NCI-H1417 (cell line): ENCODE data around the gene KIR2DL1.
"Not testable (repeated sequence)": the region's sequence is repeated elsewhere in the genome, so short reads cannot be mapped to it uniquely, and the experiment has no call there.

Experiments used
- DNase-seq, 3 experiments: peaks; one replicate each; lab custom pipeline; 2025; lab: John Stamatoyannopoulos, UW

Gene KIR2DL1

DNA sequence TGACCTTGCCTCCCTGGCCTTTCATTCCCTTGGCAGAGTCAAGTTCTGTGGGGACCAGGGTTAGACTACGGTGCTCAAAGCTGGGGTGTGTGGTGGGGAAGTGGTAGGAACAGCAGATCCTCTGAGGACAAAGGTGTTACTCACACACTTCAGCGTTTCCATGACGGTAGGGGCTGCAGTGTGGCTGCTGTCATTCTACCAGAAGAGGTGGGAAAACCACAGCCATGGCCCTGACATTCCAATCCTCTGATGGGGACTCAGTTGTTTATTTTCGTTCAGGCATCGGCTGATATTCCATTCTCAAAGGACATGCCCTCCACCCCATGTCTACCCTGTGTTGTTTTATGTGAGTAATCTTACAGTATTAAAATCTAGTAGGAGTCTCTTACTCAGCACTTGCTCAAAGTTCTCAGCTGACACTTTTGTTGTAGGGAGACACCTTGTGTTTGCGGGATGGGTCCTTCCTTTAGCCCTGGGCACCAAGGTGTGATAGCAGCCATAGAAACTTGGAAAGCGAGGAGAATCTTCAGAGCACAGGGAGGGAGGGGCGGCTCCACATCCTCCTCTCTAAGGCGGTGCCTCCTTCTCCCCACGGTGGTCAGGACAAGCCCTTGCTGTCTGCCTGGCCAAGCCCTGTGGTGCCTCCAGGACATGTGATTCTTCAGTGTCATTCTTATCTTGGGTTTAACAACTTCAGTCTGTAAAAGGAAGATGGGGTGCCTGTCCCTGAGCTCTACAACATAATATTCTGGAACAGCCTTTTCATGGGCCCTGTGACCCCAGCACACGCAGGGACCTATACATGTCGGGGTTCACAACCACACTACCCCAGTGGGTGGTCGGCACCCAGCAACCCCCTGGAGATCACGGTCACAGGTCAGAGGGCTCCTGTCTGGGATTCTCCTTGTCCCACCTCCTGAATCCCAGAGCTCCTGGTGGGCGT is 1.7 kb downstream of the KIR2DL1 start:
- not testable (repeated sequence) for DNase-seq

DNA sequence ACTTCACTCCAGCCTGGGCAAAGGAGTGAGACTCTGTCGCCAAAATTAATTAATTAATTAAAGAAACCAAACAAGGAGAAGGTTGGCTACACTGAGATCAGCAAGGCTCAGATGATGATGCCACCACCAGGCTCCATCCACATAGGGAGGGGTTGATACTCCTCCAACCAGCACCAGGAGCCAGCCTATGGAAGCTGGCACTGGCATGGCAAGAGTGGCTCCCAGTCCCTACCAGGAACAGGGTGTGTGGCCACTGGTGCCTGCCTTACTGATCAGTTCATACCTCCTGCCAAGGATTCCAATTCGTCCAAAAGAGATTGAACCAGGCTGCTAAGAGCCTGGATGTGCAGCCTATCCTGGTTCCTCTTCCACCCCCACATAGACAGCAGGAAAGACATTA is 3.1 kb downstream of the KIR2DL1 start:
- DNase-seq: not testable (repeated sequence)

DNA sequence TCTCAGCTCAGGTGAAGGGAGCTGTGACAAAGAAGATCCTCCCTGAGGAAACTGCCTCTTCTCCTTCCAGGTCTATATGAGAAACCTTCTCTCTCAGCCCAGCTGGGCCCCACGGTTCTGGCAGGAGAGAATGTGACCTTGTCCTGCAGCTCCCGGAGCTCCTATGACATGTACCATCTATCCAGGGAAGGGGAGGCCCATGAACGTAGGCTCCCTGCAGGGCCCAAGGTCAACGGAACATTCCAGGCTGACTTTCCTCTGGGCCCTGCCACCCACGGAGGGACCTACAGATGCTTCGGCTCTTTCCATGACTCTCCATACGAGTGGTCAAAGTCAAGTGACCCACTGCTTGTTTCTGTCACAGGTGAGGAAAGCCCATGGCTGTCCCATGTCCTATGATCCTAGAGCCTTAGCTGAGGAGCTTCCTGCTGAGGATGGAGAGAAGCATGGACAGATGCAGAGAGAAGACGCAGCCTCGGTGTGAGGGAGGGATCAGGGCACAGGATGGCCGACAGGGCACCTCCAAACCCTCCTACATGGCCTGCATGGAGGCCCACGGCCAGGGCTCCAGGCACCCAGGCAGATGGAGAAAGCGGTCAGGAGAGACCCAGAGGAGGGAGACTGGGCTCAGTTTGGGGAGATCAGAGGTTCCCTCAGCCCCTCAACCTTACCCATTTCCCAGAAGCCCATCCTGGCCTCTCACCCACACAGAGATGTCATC is 5.7 kb downstream of the KIR2DL1 start:
- not testable (repeated sequence) for DNase-seq

DNA sequence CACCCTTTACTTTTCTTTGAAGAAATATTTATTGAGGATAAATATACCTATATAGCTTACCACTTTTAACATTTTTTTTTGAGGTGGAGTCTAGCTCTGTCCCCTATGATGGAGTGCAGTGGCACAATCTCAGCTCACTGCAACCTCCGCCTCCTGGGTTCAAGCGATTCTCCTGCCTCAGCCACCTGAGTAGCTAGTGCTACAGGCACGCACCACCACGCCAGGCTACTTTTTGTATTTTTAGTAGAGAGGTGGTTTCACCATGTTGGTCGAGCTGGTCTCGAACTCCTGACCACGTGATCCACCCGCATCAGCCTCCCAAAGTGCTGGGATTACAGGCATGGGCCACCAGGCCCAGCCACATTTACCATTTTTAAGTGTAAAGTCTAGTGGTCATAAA is 6.2 kb downstream of the KIR2DL1 start:
- not testable (repeated sequence) for DNase-seq

DNA sequence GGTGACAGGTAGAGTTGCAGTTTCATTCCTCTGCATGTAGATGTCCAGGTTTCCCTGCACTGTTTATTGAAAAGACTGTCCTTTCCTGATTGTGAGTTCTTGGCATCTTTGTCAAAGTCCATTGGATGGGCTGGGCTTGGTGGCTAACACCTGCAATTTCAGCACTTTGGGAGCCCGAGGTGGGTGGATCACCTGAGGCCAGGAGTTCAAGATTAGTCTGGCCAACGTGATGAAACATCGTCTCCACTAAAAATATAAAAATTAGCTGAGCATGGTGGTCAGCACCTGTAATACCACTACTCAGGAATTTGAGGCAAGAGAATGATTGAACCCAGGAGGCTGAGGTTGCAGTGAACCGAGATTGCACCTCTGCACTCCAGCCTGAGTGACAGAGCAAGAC is 8.3 kb downstream of the KIR2DL1 start:
- DNase-seq: not testable (repeated sequence)

DNA sequence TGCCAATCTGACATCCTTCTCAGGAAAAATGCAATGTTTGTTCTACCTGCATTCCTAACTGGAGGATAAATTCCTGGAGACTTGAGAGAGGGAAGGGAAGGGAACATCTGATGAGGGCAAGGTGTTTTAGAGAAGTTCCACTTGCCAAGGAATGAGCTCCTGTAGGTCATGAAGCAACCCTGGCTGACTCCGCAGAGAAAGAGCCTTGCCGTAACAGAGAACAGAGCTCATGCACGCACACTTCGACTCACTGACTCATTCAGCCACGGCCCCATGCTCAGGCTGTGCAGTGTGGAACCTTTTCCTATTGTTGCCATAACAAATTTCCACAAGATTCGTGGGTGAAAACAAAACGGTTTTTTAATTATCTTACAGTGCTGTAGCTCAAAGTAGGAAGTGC is 9.3 kb downstream of the KIR2DL1 start:
- DNase-seq: not testable (repeated sequence)

DNA sequence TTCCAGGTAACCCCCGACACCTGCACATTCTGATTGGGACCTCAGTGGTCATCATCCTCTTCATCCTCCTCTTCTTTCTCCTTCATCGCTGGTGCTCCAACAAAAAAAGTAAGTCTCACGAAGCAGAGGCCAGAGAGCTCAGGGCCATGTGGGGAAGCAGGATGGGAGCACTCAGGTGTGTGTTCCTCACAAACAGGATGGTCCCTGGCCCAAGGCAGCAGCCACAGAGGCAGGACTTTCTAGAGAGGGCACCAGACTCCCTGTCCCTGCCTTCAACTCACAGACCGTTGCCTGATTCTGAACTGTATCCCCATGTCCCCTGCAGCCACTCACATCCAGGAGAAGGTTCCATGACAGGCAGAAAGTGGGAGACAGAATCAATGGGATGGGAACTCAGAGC is 13.3 kb downstream of the KIR2DL1 start:
- not testable (repeated sequence) for DNase-seq

DNA sequence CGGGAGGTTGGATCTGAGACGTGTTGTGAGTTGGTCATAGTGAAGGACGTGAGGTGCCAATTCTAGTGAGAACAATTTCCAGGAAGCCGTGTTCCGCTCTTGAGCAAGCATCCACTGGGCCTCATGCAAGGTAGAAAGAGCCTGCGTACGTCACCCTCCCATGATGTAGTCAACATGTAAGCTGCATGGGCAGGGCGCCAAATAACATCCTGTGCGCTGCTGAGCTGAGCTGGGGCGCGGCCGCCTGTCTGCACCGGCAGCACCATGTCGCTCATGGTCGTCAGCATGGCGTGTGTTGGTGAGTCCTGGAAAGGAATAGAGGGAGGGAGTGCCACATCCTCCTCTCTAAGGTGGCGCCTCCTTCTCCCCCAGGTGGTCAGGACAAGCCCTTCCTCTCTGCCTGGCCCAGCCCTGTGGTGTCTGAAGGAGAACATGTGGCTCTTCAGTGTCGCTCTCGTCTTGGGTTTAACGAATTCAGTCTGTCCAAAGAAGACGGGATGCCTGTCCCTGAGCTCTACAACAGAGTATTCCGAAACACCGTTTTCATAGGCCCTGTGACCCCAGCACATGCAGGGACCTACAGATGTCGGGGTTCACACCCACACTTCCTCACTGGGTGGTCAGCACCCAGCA is 16.6 kb downstream of the KIR2DL1 start:
- not testable (repeated sequence) for DNase-seq

DNA sequence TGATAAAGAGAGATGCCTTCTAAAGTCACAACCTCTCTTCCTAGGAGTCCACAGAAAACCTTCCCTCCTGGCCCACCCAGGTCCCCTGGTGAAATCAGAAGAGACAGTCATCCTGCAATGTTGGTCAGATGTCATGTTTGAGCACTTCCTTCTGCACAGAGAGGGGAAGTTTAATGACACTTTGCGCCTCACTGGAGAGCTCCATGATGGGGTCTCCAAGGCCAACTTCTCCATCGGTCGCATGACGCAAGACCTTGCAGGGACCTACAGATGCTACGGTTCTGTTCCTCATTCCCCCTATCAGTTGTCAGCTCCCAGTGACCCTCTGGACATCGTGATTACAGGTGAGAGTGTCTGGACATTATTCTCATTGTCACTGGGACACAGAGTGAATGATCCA is 18.6 kb downstream of the KIR2DL1 start:
- DNase-seq: not testable (repeated sequence)

DNA sequence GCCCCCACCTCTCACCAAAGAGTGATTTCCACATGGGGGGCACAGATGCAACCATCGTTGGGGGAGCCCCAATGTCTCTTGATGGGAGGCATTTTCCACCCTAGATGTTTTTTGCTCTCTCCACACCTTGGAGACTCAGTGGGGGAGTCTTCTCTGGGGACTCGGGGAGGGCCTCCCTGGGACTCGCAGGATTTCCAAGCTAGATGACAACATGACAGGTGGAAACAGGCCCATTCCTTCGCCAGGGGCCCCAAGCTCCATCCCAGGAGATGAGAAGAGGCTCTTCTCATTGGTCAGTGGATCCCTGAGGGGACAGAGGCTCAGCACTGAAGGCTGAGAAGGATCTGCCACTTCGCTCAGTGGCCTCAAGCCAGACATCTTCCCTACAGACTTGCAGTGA is 21.1 kb downstream of the KIR2DL1 start:
- no peak for DNase-seq

DNA sequence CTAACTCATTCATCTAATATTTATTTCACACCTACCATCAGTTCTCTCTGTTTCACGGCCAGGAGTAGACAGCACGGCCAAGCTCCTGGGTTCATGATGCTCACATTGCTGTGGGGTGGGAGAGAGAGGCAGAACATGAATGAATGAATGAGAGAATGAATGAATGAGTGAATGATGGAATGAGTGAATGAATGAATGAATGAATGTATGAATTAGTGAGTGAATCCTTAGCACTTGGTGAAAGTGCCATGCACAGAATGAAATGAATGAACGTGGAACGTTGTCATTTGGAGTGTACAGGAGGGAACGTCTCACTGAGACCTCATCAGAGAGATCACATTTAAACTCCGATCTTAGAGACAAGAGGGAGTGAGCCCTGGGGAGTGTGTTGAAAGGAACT is 21.9 kb downstream of the KIR2DL1 start:
- DNase-seq: no peak

DNA sequence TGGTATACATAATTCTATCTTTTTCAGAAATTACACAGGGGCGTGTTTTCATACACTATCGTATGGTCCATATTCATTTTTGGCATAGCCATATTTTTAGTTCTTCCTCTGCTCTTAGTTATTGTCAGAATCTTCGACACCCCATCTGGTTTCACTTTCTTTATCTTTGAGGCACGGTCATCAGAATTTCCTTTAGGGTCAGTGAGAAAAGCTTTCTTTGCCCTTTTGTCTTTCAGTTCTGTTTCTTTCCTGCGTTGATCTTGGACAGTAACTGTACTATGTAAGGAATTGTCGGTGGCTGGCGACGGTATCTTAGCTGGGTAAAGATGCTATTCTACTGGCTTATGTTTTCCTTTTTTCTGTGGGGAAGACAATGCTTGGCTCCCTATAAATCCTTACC is 23.2 kb downstream of the KIR2DL1 start:
- DNase-seq: no peak

DNA sequence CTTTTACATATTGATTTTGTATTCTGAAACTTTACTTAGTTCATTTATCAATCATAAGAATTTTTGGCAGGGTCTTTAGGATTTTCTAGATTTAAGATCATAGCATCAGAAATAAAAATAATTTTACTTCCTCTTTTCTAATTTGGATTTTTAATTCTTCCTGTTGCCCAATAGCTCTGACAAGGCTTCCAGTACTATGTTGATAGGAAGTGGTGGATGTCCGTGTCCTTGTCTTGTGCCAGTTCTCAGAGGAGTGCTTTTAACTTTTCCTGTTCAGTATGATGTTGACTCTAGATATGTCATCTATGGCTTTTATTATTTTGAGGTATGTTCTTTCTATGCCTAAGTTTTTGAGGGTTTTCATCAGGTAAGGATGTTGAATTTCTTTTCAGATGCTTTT is 26.2 kb downstream of the KIR2DL1 start:
- DNase-seq: no peak

DNA sequence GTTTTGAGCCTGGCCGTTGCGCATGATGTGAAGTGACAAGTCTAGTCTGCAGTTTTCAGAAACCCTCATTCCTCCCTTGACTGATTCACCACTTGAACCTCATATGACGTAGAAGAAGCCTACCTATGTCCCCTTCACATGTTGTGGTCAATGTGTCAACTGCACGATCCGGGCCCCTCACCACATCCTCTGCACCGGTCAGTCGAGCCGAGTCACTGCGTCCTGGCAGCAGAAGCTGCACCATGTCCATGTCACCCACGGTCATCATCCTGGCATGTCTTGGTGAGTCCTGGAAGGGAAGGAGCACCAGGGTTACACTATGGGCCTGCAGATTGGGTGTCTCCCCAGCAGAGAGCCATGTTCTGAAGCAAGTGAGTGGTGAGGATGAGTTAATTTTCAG is 33.8 kb downstream of the KIR2DL1 start, which contains the start of gene KIR2DL4:
KIR2DL4 (plus strand) TSS at position 201 of the 400 bp plus-strand sequence; CDS start at position 243, 42 bp downstream.
- no peak for DNase-seq

DNA sequence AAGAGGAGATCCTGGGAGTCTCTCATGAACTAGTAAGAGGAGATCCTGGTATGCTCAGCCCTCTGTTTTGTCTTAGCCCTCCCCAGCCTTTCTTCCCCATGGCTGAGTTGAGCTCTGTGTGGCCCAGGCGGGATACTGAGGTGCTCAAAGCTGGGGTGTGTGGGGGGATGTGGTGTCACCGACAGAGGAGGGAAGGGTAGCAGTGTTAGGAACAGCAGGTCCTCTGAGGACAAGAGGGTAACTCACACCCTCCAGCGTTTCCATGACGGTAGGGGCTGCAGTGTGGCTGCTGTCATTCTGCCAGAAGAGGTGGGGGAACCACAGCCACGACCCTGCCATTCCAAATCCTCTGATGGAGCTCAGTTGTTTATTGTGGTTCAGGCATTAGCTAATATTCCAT is 34.5 kb downstream of the KIR2DL1 start:
- DNase-seq: no peak

DNA sequence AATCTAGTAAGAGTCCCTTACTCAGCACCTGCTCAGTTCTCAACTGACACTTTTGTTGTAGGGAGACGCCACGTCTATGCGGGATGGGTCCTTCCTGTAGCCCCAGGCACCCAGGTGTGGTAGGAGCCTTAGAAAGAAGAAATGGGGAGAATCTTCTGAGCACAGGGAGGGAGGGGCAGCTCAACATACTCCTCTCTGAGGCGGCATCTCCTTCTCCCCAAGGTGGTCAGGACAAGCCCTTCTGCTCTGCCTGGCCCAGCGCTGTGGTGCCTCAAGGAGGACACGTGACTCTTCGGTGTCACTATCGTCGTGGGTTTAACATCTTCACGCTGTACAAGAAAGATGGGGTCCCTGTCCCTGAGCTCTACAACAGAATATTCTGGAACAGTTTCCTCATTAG is 35.0 kb downstream of the KIR2DL1 start:
- DNase-seq: no peak

DNA sequence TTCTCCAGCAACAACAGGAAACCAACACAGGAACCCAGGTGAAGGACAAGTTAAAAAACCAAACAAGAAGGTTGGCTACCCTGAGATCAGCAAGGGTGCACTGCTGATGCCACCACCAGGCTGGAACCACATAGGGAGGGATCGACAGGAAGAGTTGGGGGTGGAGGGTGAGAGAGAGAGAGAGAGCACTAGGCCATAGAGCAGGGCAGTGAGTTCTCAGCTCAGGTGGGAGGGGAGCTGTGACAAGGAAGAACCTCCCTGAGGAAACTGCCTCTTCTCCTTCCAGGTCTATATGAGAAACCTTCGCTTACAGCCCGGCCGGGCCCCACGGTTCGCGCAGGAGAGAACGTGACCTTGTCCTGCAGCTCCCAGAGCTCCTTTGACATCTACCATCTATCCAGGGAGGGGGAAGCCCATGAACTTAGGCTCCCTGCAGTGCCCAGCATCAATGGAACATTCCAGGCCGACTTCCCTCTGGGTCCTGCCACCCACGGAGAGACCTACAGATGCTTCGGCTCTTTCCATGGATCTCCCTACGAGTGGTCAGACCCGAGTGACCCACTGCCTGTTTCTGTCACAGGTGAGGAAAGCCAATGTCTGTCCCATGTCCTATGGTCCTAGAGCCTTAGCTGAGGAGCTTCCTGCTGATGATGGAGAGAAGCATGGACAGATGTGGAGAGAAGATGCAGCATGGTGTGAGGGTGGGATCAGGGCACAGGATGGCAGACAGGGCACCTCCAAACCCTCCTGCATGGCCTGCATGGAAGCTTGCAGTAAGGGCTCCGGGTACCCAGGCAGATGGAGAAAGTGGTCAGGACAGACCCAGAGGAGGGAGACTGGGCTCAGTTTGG is 36.3 kb downstream of the KIR2DL1 start:
- no peak for DNase-seq

DNA sequence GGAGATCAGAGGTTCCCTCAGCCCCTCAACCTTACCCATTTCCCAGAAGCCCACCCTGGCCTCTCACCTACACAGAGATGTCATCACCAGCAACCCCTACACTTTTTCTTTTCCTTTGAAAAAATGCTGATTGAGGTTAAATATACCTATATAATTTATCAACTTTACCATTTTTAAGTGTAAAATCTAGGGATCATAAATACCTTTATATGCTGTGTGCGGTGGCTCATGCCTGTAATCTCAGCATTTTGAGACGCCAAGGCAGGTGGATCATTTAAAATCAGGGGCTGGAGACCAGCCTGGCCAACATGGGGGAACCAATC is 36.9 kb downstream of the KIR2DL1 start:
- no peak for DNase-seq

DNA sequence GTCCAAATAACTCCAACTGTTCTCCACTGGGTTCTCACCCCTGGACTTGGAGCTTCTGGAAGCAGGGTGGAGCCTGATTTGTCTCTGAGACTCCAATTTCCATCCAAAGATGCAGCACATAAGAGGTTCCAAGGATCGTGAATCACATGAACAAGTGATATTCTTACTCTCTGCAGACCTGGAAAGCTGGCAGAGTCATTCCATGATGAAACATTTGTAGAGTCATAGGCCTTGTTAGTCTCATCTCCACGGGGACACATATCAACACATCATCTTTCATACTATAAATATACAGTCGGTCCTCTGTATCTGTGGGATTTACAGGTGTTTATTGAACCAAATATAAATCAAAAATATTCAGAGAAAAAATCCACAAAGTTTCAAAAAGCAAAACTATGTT is 45.0 kb downstream of the KIR2DL1 start:
- DNase-seq: not testable (repeated sequence)

DNA sequence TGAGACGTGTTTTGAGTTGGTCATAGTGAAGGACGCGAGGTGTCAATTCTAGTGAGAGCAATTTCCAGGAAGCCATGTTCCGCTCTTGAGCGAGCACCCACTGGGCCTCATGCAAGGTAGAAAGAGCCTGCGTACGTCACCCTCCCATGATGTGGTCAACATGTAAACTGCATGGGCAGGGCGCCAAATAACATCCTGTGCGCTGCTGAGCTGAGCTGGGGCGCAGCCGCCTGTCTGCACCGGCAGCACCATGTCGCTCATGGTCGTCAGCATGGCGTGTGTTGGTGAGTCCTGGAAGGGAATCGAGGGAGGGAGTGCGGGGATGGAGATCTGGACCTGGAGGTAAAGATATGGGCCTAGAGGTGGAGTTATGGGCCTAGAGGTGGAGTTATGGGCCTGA is 46.7 kb downstream of the KIR2DL1 start, which contains the start of gene KIR3DL1:
KIR3DL1 (plus strand) TSS at position 218 of the 400 bp plus-strand sequence.
- not testable (repeated sequence) for DNase-seq

DNA sequence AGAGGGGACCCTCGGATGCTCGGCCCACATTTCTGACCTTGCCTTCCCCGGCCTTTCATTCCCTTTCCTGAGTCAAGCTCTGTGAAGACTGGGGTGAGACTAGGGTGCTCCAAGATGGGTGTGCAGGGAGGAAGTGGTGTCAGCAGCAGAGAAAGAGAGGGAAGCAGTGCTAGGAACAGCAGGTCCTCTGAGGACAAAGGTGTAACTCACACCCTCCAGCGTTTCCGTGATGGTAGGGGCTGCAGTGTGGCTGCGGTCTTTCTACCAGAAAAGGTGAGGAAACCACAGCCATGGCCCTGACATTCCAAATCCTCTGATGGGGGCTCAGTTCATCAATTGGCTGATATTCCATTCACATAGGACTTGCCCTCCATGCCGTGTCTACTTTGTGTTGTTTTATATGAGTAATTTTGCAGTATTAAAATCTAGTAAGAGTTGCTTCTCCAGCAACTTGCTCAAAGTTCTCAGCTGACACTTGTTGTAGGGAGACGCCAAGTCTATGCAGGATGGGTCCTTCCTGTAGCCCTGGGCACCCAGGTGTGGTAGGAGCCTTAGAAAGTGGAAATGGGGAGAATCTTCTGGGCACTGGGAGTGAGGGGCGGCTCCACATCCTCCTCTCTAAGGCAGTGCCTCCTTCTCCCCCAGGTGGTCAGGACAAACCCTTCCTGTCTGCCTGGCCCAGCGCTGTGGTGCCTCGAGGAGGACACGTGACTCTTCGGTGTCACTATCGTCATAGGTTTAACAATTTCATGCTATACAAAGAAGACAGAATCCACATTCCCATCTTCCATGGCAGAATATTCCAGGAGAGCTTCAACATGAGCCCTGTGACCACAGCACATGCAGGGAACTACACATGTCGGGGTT is 48.3 kb downstream of the KIR2DL1 start:
- DNase-seq: no peak
